C1 segment of cervical spinal cord (tissue), 14 donors: Measurements from ENCODE around the gene LIPA.
A peak's percentile ranks its signal among the peaks of the same experiment; 100 is the strongest.
"Not testable (repeated sequence)": the region's sequence is repeated elsewhere in the genome, so short reads cannot be mapped to it uniquely, and the experiment has no call there.

Source experiments
- DNase-seq, 14 donors: peaks; one replicate each; lab custom pipeline; 2025; lab: John Stamatoyannopoulos, UW

LIPA gene

GRCh38 chr10:89210794-89211425 lies 40.7 kb downstream of the LIPA start:
- no peak for DNase-seq

- DNase-seq = no peak
Observed at GRCh38 chr10:89209718-89210117, 41.9 kb downstream of the LIPA start.

- peak in 5 of 14 donors; percentile 39 to 67 (median 65) for DNase-seq
Observed at GRCh38 chr10:89207801-89208551, 43.6 kb downstream of the LIPA start.

DNA sequence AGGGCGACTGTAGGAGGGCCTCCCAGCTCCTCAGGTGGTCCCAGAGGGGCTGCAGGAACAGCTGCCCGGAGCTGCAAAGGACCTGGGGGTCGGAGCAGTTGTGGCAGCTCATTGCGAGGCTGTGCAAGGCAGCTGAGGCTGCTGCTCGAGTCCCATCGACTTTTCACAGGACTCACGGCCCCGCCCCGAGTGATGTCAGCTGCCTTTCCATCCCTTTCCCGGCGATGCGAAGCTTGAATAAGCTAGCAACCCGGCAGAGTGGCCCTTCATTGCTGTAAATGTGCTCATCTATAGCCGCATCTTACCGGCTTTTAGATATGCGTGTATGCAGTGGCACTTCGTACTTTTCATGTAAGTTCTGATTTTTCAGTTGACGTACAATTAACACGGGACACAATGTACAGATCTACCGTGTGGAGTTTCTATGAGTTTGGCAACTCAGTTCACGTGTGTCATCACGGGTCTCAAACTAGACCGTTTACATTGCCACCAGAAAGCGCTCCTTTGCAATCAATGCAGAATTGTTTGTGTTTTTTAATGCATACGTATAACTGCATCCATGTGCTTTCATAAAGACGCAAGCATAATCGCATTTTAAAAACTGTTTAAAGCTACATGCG lies 44.3 kb downstream of the LIPA start, which contains the start of gene CH25H:
TSS of gene CH25H (minus strand) at position 137 of the 620 bp plus-strand sequence. CDS start at position 112, 25 bp downstream.
- peak in 12 of 14 donors; percentile 34 to 85 (median 76) for DNase-seq

- DNase-seq = peak in 9 of 14 donors; percentile 33 to 84 (median 73)
Observed at GRCh38 chr10:89206402-89207180, 45.0 kb downstream of the LIPA start.

DNA sequence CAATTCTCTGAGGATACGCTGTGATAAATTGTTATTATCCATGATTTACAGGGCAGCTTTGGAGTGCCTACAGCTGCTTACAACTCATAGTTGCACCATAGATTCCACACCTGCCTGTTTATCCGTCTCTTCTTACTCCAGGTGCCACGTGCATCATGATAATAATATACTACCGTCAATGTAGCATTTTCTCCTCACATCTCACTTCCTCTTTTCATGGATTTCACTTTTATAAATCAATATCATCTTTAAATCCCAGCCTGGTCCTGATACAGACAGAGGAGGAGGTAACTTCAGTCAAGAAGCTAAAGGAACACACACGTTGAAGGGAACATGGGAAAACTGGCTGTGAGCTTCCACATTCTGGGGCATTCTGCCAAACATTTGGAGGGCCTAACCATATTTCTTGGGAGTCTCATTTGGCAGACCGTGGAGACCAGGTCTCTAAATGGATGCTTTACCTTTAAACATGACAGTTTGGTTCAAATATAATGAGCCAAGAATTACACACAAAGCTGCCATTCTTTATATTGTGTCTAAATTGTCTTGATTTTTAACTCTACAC lies 46.9 kb downstream of the LIPA start:
- DNase-seq = no peak

GRCh38 chr10:89203237-89203636 lies 48.3 kb downstream of the LIPA start:
- no peak for DNase-seq

- no peak for DNase-seq
Observed at GRCh38 chr10:89202033-89202425, 49.5 kb downstream of the LIPA start.

DNA sequence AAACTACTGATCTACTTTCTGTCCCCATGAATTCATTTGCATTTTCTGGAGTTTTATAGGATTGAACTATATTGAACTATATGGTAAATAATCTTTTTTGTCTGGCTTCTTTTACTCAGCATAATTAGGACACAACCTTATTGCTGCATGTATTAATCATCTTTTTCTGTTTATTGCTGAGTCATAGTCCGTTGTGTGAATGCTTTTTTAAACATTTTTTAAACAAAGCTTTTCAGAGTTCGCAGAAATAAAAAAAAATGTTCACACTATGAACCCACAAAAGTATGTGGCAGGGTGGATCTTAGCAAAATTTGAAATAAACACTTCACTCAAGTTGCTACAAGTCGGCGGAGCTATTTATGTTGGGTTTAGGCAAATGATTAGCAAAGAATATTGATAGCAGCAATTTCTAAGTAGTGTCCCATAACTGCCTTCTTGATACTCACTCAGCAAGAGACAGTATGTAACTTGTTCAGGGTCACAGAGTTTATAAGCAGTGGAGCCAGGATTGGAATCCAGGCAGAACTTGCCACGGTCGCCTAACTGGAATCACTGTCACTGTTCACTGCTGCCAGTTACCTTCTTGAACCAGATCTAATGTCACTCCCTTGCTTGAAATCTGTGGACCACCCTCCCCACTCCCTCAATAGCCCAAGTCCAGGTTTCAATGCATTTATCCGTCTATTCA lies 50.1 kb downstream of the LIPA start:
- DNase-seq = no peak

GRCh38 chr10:89197473-89197872 lies 54.1 kb downstream of the LIPA start:
- DNase-seq = no peak

GRCh38 chr10:89191301-89191700 lies 60.3 kb downstream of the LIPA start:
- DNase-seq = not testable (repeated sequence)

- no peak for DNase-seq
Observed at GRCh38 chr10:89189211-89189734, 62.3 kb downstream of the LIPA start.

DNA sequence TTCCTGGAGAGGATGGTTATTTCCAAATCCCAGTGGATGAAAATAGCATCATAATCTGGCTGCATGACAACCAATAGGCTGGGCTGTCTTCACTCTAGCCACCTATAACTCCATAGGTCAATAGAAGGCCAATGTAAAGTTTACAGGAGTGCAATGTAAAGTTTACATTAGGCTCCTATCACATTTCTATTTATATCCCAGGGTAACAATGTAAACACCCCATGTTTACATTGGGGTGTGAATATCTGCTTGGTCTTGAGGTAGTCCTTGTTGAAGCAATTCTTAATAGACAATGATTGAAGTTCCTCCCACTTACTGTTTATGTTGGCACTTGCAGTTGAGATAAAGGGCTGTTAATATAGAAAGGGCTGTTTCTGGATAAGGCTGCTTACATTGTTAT lies 65.9 kb downstream of the LIPA start:
- DNase-seq = no peak

DNA sequence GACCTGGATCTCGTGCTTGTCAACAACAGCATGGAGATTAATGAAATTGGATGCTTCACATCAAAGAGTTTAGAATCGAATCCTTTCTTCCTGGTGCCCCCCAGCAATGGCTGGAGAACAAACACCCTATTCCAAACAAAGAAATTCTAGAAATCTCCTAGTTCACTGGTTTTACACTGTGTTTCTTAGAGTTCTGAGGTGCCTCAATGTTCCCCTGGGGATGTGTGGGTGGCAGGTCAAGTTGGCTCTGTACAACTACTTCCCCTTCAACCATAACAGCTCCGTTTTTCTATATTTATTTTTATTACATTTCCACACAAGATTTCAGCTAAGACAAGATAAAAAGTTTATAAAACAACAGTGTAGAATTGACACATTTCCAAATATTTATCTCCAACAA lies 66.9 kb downstream of the LIPA start:
- no peak for DNase-seq

DNA sequence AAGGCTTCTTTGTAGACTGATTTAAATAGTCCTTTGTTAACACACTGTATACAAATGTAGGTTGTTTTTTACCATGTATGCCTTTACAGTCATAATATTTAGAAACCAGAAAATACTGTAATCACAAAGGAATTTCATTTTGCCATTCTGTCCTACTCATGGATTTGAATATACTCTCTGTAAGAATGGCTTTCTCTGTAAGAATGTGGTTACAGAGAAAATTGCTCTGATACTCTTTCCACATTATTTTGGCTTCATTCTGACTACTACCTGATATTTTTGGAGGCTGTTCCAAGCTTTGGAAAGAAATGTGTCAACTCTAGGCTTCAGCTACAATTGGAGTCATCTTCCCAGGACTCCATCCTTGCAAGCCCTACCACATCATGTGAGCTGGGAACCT lies 68.0 kb downstream of the LIPA start:
- no peak for DNase-seq

DNA sequence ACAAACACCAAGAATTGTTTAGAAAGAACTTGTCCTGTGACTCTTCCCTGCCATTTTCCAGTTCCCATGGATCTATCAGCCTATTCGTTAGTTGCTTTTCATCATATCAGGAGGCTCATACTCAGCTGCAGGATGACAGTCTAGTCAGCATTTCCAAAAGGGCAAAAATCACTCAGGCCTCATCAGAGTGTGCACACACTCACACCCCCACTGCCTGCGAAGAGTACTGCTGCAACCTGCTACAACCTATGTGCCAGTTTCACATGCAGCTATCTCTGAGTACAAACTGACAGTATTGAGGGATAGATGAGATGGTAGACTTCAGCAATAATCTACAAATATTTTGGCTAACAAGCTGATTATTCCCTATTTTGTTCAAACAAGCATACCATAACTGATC lies 68.7 kb downstream of the LIPA start:
- no peak for DNase-seq

GRCh38 chr10:89175816-89176215 lies 75.8 kb downstream of the LIPA start:
- no peak for DNase-seq

DNA sequence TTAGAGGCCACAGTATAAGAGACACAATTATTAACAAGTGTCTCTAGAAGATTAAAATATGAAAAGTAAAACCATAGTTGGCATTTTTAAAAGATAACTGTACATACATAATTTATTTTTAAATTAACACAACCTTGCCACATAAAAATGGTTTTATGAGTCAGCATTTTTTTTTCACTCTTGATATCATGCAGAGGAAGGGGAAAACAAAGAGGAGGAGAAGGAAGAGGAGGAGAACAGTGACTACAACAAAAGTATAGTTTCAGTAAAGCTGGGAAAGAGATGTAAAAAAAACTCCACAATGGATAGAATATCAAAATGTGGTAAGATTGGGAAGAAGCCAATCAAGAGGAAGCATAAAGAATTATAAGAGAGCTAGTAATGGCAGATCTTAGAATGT lies 78.5 kb downstream of the LIPA start:
- no peak for DNase-seq

DNA sequence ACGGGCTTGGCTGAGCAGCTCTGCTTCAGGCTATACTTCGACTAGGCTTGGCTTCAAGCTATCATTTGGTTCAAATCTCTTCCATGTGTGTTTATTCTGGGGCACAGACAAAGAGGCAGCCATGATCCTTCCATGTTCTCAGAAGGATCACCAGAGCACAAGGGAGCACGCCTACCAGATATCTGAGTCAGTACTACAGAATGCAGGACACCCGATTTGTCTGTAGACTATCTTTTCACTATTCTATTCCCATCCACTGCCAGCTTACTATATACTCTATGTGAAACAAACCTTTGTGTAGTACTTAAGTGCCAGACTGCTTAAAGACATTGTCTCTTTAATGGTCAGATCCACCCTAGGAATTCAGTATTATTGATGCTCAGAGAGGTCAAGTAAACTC lies 79.6 kb downstream of the LIPA start:
- no peak for DNase-seq

DNA sequence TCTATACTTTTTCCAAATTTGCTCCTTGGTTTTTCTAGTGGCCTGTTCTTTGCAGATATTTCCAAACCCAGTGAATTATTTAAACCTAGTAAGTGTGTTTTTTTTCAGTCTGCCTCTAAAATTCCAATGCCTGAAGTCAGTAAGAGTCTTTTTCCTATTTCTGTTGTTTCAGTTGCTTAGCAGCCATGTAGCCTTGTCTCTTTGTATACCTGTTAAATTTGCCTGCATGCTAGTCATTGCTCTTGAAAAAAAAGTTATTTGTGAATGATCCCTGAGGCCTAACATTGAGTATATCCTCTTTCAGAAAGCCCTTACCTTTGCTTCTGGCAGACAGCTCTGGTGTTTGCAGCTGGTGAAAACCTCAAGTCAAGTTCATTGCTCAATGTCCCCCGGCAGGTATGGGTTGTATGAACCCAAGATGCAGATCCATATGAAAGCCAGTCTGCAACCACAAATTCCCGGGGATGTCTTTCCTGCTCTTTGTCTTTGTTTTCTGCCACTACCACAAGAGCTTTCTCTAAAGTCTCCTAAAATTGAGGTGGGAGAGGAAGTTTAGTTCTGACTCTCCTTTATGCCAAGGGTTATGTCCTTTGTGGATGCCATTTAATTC lies 80.2 kb downstream of the LIPA start:
- DNase-seq = no peak
